ENCODE results near the gene CARD10.

- peak; percentile 86 to 93 for TF ChIP-seq JUND (IDR thresholded peaks at IDR 0.05)
- peak; percentile 36 for TF ChIP-seq SP1 (IDR thresholded peaks at IDR 0.05)
- TF ChIP-seq CTCF (IDR thresholded peaks at IDR 0.05; ENCODE audit: low read depth, low read length, missing input control) = no peak
- no peak for TF ChIP-seq ZBTB33 (IDR thresholded peaks at IDR 0.05)
- no peak for TF ChIP-seq EGR1 (IDR thresholded peaks at IDR 0.05; ENCODE audit: low read depth in 2 of 2)
- TF ChIP-seq REST (IDR thresholded peaks at IDR 0.05) = no peak
- peak; percentile 56 for TF ChIP-seq ATF3 (IDR thresholded peaks at IDR 0.05)
- peak; percentile 6 for TF ChIP-seq NR2F2 (IDR thresholded peaks at IDR 0.05)
- no peak for TF ChIP-seq GABPA (IDR thresholded peaks at IDR 0.05 in 1 of 2, conservative IDR thresholded peaks at IDR 0.05 in 1 of 2)
- no peak for TF ChIP-seq TAF1 (conservative IDR thresholded peaks at IDR 0.05)
- peak; percentile 69 for TF ChIP-seq MAX (IDR thresholded peaks at IDR 0.05)
- peak; percentile 56 for TF ChIP-seq YY1 (IDR thresholded peaks at IDR 0.05)
Observed at GRCh38 chr22:37563153-37564081, 44.2 kb upstream of the CARD10 start.

All from liver (tissue), 3 donors.